Activated CD8-positive, alpha-beta memory T cell treated with anti-CD3 and anti-CD28 coated beads, Interleukin-2, amount 50 U/mL, for 48 hours (primary cell): ENCODE results near the gene MYRIP.

Experiments used
- DNase-seq: peaks from one replicate; pipeline ENCODE4 v3.0.0-alpha.2; 2020

MYRIP gene

DNA sequence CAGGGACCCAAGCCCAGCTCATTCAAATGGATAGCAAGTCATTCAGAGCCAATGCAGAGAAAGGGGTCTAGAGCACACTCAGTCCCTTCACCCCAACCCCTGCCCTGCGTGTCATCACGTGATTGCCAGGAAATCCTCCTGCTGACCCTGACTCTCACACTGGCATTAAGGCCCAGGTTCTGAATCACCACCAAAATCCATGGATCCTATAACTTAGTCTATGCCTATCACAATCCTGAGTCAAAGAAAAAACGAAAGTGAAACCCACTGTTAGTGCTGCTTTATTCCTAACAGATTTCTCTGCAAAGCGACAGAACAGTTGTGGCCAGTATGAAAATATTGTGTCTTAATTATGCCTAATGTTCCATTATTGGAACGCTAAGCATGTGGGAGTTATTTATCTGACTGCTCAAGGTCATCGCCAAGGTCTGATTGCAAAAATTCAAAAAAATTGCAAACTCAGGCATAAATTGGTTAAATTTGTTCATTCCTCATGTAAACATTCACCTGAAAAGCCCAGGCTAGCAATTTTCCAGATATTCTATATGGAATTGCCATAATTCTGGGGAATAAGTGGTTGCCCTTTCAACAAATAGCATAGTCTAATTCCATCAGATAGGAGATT, 391.4 kb downstream of the MYRIP start:
- DNase-seq, result no peak

DNA sequence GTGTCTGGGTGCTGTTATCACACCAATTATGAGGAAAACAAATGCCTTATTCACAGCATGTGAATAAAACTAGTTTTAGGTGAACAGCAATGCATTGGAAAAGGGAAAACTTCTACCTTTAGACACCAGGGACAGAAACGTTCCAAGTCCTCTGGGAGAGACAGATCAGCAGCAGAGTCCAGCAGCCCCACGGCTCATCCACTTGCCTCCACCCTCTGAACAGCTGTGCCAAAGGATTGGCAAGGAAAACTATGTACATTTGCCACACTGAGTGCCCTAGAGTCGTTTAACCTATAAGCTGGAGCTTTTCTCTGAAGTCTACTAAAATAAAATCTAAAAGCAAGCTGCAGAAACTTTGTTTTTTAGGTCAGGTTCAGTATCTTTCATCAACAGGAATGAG, 392.4 kb downstream of the MYRIP start:
- DNase-seq, result no peak

DNA sequence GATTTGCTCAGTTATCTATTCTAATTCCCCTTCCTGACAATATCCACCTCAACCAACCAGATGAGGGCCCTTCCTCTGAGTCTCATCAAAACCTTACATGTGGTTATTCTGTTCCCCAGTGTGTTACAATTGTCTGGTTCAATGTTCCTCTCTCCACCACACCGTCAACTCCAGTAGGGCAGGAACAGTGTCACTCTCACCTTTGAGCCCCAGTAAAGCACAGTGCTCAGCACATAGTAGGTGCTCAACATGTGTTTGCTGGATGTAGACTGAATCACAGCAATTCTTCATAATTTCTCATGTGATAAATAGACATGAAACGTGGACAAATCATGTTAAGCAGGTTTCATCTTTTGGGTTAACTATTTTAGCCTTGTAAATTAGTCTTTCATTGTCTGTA, 397.1 kb downstream of the MYRIP start:
- no peak for DNase-seq

DNA sequence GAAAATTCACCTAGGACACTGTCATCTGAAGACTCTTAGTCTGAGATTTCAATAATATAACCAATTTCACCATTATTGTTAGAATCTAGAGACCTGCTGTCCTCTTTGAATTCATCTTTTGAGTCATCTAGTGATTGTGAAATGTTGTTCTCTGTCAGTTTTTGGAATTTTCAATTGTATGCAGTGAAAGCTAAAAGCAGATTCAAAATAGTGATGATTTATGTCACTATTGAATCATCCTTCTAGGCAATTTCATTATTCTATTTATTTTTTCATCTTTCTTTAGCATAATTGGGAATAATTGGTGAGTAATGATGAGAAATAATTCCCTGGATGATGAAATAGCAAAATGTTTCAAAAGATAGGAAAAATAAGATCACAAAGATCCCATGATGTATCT, 398.4 kb downstream of the MYRIP start:
- no peak for DNase-seq

DNA sequence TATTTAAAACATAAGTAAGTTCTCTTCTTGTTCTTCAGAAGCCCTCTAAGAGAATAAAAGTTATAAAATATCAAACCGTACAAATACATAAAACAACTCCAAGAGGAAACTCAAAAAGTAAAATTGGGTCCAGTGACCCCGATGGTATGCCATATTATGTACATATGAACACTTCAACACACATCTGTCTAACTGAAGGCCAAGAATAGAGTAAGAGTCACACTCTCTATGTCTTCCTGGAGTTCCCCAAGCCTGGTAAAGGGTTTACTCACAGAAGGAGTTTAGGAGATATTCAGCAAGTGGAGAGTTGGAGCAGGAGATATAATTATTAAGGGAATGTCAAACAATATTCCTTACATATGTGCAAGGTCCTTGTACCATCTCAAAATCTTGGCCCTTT, 398.8 kb downstream of the MYRIP start:
- no peak for DNase-seq

DNA sequence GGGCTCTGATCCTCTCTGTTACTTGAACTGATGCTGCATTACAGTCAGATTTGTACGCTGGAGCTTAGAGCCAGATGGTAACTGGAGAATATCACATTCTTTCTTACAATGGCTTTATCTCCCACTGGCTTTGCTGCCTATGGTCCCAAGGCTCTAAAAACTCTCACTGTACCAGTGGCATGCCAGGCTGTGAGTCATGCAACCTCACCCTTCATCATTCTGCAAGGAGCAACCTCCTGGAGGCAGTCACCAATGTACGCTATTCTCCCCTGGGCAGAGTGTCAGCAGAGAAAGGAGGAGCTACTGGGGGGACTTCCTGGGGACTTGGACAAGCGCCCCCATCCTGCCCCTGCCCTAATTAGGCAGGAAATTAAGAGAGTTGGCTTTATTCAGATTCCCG, 402.2 kb downstream of the MYRIP start:
- no peak for DNase-seq

DNA sequence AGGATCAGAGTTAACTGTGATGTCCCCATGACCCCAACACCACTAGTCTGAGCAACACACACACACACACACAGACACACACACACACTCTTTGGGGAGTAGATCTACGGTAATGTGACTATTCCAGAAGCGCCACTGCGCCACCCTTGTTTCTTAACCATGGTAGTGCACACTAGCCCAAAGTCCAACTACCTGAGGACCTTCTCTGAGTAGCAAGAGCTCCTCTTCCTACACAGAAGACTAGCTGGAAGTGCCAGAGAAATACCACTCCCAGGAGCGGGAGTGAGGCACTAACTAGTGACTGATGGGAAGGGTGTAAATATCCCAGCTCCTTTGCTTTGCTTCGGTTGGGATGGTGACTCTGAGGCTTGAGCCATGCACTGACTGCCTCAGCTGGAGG, 404.1 kb downstream of the MYRIP start:
- DNase-seq, result no peak

DNA sequence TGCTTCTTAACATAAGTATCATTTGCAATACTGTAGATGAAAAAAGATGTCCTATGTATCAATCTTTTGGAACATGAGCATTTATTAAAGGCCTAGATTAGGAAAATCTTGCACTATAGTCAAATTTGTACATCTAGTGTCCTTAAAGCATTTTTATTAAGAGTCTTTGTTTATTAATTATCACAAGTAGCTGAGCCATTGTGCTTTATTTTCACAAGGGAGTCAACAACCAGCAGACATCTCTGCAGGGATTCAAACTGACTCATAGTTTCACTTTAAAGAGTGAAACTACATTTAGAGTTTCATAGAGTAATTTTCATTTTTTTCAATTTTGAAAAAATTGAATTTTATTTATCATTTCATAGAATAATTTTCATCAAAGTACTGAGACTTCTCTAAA, 405.6 kb downstream of the MYRIP start:
- no peak for DNase-seq

DNA sequence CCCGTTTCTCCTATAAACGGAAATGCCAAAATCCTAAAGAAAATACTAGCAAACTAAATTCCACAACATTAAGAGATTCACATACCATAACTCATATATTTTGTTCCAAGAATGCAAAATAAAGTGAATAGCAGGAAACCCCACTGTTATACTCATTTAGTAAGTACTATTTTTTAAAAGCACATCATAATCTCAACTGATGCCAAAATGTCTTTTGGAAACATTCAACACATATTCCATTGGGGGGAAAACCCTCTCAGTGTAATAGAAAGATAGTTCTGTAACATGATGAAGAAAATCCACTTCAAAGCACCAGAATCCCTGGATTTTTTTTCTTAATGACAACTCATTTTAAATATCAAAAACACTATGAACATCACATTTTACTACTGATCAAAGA, 407.1 kb downstream of the MYRIP start:
- no peak for DNase-seq

DNA sequence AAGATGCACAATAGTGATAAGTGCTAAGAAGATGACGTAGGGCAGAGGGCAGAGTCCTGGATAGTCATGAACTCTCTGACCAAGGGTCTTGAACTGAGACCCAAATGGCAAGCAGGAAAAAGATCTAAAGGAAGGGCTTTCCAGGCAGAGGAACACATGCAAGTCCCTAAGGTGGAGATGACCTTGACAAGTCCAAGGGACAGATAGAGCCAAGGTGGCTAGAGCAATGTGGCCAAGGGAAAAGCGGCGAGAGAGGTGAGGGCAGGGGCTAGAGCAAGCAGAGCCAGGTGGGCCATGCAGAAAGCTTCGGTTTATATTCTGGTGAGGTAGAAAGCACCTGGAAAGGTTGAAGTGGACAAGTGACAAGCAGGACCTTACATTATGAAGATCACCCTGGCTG, 414.4 kb downstream of the MYRIP start:
- no peak for DNase-seq

DNA sequence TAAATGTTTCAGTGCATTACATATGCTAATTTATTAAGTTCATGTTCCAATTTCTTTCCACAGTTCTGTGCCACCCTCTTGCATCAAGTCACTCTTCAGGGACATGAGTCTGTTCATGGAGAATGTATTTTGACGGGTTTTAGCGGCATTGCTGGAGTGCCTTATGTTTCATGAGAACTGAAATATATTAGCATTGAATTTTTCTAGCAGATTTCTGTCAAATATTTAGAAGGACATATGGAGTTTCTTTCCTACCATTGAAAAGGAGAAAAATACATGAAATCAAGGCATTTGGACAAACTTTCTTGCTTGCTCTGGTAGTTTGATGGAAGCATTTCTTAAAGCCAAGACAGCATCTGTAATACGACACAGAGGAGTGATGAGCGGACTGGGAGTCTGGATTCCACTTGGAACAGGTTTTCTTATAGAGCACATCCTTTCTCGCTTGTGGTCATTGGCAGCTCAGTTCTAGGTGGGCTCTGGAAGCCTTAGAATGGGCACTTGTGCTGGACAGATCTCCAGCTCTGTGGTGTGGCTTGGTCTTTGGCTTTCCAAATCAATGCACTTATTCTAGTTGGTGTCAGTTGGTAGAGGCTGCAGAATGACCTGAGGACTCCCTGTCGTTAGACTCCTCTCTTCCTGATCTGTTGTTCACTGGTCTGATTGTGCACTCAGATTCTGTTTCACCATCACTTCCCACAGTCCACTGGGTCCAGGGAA, 415.5 kb downstream of the MYRIP start:
- no peak for DNase-seq

DNA sequence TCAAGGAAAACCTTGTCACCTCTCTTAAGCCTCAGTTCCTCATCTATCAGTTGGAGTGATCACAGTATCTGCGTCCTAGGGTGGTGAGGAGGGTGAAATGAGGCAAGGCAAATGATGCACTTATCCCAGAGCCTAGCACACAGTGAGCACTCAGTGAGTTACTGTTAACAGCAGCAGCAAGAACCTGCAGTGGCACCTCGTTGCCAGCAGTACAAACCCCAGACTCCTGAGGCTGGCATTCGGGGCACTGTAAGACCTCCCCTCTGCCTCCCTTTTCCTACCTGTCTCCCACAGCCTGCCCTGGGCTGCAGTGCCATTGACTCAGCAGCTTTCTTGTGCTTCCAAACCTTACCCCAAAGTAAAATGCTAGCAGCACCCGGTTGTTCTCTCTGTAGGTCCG, 417.2 kb downstream of the MYRIP start:
- DNase-seq, result no peak

DNA sequence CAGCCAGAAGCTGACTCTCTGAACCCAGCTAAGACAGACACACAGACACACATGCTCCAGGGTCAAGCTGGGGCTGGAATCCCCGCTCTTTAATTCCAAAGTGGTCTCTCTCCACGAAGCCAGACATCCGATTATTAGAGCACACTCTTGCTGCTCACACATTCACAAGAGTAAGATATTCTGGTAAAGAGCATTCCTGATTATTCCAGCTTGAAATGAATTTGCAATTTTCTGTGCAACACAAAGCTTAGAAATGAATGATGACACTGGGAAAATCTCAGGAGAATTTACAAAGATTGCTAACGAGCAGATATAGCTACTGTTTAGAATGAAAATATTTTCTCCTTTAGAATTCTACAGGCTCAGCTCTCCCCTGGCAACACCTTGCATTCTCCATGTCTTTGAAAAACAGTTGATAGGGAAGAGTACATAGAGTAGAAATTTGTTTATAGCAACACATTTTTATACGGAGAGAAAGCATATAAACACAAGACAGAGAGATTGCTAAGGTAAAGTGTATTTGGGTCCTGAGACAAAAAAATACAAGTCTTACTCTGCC, 419.5 kb downstream of the MYRIP start:
- DNase-seq, result no peak

DNA sequence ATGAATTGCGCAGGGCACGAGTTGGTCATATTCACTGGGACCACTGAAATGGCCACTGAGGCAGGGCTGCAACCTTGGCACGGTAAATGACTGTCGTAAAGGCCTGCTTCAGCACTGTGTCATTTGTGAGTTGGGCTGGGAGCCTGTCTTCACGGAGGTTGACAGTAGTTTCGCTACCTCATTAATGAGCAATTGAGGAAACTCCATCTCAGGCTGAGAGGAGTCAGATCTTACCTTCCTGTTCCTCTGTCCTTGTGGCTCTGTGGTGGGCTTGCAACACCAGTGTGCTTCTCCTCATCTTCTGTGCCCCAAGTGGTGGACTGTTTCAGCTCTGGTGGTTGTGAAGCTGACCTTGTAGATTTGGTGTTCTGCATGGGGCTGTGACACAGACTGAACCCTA, 420.0 kb downstream of the MYRIP start:
- no peak for DNase-seq

DNA sequence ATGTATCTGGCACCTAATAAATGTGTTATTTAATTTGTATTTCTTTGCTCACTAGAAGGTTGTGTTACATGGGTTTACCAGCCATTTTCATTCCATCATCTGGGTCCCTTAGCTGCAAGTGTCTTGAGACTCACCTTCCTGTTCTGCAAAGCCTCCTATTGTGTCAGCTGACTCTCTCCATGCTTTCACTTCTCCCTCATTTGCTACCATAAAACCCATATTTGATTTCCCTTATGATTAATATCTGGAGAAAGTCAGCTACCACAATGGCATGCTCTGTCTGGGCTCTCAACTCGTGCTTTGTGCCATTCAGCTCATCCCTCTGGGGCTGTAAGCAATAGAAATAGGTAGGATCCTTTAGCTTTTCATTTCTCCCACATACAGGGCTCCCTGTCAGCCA, 420.6 kb downstream of the MYRIP start:
- DNase-seq, result no peak

DNA sequence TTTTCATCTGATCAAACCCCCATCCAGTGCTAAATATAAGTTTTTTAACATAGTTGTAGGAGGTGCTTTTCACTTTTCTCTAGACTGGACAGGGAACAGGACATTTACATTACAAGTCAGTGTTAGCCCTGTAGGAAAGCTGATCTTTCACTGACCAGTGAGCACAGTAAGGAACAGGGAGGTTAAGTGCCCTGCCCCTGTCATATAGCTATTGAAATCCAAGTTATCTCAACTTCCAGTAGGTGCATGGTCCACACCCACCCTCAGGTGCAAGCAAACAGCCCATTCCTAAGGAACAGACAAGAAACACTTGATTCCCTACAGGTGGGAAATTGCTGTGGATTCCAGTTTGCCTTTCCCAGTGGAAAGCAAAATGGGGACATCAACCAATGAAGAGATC, 421.0 kb downstream of the MYRIP start:
- DNase-seq, result no peak

DNA sequence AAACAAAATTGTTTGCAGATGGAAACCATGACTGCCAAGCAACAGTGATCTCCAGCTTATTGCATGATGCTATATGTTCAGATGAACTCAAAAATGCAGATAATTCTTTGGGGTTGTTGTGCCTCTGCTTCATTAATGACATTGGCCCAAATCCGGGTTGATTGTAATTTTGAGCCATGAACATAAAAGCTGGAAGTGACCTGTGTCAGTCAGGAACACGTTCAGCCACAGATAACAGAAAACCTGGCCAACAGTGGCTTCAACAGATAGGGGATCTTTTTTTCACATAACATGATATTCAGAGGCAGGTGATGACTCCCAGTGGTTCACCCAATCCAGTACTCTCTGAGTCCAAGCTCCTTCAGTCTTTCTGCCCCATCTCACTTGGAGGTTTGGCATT, 423.2 kb downstream of the MYRIP start:
- no peak for DNase-seq

DNA sequence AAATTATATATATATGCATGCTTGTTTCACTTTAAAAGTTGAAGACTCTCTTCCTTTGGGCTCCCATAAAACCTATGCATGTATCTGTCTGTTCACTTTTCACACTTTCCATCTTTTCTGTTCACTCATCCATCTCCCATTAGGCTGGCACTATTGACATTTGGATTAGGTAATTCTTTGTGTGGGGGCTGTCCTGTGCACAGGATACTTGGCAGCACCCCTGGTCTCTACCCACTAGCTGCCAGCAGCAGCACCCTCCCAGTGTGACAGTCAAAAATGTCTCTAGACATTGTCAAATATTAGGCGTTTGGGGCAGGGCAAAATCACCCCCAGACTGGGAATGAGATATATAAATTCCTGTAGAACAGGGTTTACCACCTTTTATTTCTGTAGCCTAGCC, 427.8 kb downstream of the MYRIP start:
- DNase-seq, result no peak

DNA sequence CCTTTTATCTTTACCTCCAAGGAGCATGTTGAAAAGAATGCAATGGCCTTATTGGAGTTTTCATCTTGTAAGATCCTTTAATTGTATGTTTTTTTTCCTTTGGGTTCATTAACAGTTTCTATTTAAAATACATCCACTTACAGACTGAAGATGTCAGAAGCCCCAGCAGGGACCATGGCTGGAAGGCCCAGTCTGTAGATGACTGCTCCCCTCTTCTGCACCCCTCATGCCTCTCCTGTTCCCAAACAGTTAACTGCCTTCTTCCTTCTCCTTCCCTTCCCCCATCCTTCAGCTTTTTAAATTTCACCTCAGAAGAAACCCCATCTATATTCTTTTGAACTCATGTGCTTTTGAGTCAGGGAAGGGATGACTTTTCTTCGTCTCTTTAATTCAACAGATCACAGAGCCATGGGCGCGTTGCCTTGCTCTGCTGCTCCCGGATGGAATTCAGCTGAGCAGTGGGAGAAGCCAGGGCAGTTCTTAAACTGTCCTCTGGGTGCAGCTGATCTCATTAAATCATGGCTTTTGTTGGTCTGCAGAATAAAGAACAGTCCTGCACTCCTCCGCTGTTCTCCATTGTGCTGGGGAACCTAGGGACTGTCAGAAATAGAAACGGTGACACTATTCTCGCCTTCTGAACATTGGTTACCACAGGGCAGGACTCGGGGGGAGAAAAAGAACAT, 428.6 kb downstream of the MYRIP start:
- no peak for DNase-seq

DNA sequence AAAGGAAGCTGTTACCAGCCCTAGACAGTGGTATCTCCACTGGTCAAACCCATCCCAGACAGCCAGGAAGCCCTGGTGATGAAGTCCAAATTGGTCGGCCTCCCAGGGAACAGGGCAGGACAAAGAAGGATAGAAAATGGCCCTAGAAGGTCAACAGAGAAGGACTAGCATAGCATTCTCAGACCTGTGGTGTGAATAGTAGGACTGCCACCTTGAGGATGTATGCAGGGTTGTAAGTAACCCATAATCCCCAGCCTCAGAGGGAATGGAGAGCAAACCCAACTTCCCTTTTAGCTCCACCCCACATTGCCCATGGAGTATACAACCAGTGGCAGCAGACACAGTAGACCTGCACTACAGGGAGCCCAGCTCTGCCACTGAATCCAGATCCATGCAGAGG, 431.5 kb downstream of the MYRIP start:
- DNase-seq, result no peak

DNA sequence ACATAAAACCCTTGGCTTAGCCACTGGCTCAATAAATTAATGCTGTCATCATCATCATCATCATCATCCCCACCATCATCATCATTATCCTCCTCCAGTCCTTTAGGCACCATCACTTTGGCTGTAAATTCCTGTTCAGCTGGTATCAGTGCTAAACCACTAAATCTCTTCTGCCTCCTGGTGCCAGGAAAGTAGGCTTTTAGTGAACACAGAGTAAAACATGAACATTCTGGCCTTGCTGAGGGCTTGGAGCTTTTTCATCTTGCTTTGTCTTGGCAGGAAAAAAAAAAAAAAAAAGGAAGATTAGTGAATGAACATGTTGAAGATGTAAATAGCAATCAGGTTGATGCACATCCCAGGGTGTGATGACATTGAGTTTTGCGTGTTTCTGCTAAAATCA, 432.8 kb downstream of the MYRIP start:
- no peak for DNase-seq

DNA sequence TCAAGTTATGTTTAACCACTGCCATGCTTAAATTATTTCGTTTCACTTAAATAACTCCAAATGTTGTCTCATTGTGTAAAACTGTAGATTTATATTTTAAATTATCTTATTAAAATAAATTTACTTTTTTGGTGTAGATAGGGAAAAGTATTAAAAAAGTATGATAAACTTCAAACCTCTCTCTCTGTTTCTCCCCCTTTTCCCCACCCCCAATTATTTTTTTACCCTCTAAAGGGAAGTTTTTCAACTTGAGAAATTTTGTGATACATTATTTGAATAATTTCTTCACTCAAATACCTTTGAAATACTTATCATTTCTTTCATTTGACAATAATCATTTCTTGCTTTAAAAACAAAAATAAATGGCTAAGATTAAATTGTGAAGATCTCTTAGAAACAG, 433.2 kb downstream of the MYRIP start:
- DNase-seq, result no peak

DNA sequence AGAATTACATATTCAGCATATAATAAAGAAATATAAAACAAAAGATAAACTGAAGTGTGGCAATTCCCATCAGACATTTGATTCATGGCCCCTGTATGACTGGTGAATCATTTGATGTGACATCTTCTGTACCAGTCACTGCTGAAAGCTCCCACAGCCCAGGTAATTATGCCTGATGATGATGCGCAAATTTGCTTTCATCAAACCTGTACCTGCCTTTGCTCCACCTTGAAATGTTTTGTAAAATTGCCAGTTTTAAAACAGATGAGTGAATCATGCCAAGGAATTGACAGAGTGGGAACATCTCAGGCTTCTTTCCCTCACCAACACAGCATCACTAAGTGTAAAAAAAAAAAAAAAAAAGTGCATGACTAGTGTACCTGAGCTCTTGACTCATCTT, 433.6 kb downstream of the MYRIP start:
- DNase-seq, result no peak

DNA sequence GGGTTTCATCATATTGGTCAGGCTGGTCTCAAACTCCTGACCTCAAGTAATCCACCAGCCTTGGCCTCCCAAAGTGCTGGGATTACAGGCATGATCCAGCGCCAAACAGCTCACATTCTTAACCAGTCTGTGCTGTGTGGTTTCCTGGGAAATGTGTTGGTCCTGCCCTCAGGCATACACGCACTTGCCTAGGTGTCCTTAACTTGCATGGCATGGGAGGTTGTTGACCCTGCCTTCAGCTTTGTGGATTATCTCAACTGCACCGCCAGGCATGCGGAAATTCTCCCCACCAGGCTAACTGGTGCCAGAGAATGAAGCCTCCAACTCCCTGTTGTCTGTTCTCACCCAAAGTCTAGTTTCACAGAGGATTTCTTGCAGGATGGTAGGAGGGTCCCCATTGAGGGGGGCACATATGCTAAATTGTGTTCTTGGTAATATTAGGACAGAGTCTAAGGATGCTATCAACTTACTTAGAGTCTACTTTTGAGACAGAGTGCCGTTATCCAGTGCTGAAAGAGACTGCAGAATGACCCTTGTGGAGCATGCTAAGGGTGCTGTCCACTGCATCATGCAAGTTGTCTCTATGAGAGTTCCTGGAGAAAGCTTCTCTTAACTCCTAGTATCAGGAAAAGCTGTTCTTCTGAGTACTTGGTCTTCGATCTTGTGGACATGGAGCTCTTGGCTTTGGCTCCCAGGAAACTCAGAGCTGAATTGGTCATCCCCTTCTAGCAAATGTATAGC, 438.5 kb downstream of the MYRIP start:
- no peak for DNase-seq
